Stimulated activated CD8-positive, alpha-beta memory T cell treated with anti-CD3 and anti-CD28 coated beads, Interleukin-12 subunit alpha, Interleukin-12 subunit beta, amount 100 ng/mL, for 4 hours (primary cell): Measurements from ENCODE around the gene RPL10L.

Experiments used
- DNase-seq: peaks from one replicate; pipeline ENCODE4 v3.0.0-alpha.2; 2020; ENCODE audit warnings: low read depth

RPL10L gene

GRCh38 chr14:46651526-46652144 lies at the start of gene RPL10L:
Gene RPL10L, minus strand, starts transcription at chr14:46651781. Its CDS starts 45 bp downstream, at chr14:46651736.
- no peak for DNase-seq

- DNase-seq = no peak
Measured at GRCh38 chr14:46691819-46692218, 40.2 kb upstream of the RPL10L start.

- DNase-seq = no peak
Measured at GRCh38 chr14:46686652-46687051, 35.1 kb upstream of the RPL10L start.

GRCh38 chr14:46672128-46672527 lies 20.5 kb upstream of the RPL10L start:
- DNase-seq = no peak

- no peak for DNase-seq
Measured at GRCh38 chr14:46663382-46663781, 11.8 kb upstream of the RPL10L start.

- DNase-seq = no peak
Measured at GRCh38 chr14:46661728-46662127, 10.1 kb upstream of the RPL10L start.

- DNase-seq = no peak
Measured at GRCh38 chr14:46653031-46653755, 1.6 kb upstream of the RPL10L start.

GRCh38 chr14:46646796-46647195 lies 4.8 kb downstream of the RPL10L start:
- DNase-seq = no peak

- DNase-seq = no peak
Measured at GRCh38 chr14:46626876-46627275, 24.7 kb downstream of the RPL10L start.
